ENCODE results near the gene HRK.

- TF ChIP-seq EZH2 (IDR thresholded peaks at IDR 0.05; ENCODE audit: low read depth), result no peak
- TF ChIP-seq CTCF (conservative IDR thresholded peaks at IDR 0.05), result no peak
Measured at GRCh38 chr12:116818341-116818856, 62.8 kb downstream of the HRK start.

All from PC-9 (cell line).